Neutrophil (primary cell): ENCODE measurements around the gene MROH7.

Experiments used
- H3K27ac ChIP-seq: fragments of 200-600 bp; sonication (generic); 2 replicates; pipeline ENCODE4 v1.5.1; 2016; ENCODE audit warnings: mild to moderate bottlenecking, moderate library complexity
- H3K27me3 ChIP-seq: fragments of 200-600 bp; sonication (generic); 2 replicates; pipeline ENCODE4 v1.6.0; 2016; ENCODE audit warnings: mild to moderate bottlenecking
- H3K36me3 ChIP-seq: fragments of 200-600 bp; sonication (generic); 2 replicates; pipeline ENCODE4 v1.5.1; 2017
- H3K4me1 ChIP-seq, 2 experiments: fragments of 200-600 bp in 1 of 2; sonication (generic) in 1 of 2; 1 replicate in 1 of 2; 2 replicates in 1 of 2; pipeline versions ENCODE4 v1.5.1 to v1.6.1; 2013 to 2016; ENCODE audit warnings: low read depth in 1 of 2, low read length in 1 of 2, mild to moderate bottlenecking in 1 of 2, moderate library complexity in 1 of 2; ENCODE audit not compliant: control insufficient read depth in 1 of 2, insufficient read depth in 1 of 2
- H3K4me3 ChIP-seq, 2 experiments: fragments of 200-600 bp in 1 of 2; sonication (generic) in 1 of 2; 1 replicate in 1 of 2; 2 replicates in 1 of 2; pipeline ENCODE4 v1.5.1; 2013 to 2016; ENCODE audit warnings: low read depth in 1 of 2, low read length in 1 of 2, mild to moderate bottlenecking in 1 of 2, moderate library complexity in 1 of 2
- H3K9me3 ChIP-seq: fragments of 200-600 bp; sonication (generic); 2 replicates; pipeline ENCODE4 v1.5.1; 2016
- TF ChIP-seq, protein P1 (sequence below): fragments of 200-600 bp; sonication (generic); IDR thresholded peaks from 2 replicates; pipeline ENCODE4 v1.5.1; 2016; ENCODE audit warnings: antibody characterized with exemption

Gene MROH7

DNA sequence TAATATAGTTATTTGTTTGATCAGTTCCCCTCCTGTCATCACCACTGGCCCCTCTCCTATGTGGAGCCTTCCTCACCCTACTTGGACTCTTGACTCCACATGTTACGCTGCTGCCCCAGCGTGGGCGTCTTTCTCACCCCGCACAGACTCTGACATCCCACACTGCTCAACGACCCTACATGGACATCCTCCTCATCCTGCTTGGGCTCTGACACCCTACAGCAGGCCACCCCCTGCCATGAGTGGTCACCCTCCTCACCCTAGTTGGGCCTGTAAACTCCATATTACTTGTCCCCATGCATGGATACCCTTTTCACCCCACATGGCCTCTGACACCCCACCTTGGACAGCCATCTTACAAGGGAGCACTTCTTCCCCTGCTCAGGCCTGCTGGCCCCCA is 95.1 kb downstream of the MROH7 start:
- H3K27ac ChIP-seq, result no peak overlapping the region
- no peak overlapping the region for H3K4me3 ChIP-seq
- no peaks in the 10 kb centered on the region for H3K9me3 ChIP-seq
- TF ChIP-seq, protein P1, sequence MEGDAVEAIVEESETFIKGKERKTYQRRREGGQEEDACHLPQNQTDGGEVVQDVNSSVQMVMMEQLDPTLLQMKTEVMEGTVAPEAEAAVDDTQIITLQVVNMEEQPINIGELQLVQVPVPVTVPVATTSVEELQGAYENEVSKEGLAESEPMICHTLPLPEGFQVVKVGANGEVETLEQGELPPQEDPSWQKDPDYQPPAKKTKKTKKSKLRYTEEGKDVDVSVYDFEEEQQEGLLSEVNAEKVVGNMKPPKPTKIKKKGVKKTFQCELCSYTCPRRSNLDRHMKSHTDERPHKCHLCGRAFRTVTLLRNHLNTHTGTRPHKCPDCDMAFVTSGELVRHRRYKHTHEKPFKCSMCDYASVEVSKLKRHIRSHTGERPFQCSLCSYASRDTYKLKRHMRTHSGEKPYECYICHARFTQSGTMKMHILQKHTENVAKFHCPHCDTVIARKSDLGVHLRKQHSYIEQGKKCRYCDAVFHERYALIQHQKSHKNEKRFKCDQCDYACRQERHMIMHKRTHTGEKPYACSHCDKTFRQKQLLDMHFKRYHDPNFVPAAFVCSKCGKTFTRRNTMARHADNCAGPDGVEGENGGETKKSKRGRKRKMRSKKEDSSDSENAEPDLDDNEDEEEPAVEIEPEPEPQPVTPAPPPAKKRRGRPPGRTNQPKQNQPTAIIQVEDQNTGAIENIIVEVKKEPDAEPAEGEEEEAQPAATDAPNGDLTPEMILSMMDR, result no peak
- H3K4me1 ChIP-seq, result no peaks in the 10 kb centered on the region
- peaks cover 77% of the 10 kb centered on the region for H3K36me3 ChIP-seq
- H3K27me3 ChIP-seq, result no peaks in the 10 kb centered on the region

DNA sequence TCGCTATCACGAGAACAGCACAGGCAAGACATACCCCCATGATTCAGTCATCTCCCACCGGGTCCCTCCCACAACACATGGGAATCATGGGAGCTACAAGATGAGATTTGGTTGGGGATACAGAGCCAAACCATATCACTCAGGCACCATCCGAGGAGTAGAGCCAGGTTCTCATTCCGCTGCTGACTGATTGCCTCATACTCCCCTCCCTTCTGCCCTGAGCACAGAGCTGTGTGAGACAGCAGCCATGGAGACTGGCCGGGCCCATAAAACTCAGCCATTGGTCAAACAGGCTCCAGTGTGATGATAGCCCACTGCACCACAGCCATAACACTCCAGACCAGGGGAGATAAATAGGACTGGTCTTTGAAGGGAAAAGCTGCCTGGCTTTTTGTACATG is 96.7 kb downstream of the MROH7 start:
- Histone ChIP-seq H3K9me3 (no peaks in the 10 kb centered on the region), H3K36me3 (peaks cover 84% of the 10 kb centered on the region), H3K27me3 (no peaks in the 10 kb centered on the region), H3K4me3 (no peak overlapping the region), H3K4me1 (no peaks in the 10 kb centered on the region), H3K27ac (no peak overlapping the region)
- TF ChIP-seq, protein P1, result no peak

DNA sequence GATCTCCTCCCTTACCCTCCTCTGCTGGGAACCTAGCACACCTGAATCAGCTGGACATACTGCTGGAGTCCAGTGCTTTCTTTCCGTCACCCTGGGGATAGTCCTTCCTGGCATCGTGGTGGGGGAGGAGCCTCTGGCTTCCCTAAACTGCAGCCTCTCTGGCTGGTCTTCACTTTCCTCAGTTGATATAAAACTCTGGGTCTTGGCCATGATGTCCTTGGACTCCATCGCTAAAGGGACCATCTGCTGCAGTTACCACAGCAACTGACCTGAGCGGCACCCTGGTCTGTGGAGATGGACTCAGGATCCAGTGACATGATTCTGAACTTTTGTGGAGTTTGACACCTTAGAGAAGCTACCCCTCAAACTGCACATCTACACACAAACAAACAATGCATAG is 99.9 kb downstream of the MROH7 start:
- Histone ChIP-seq H3K4me3 (no peak overlapping the region), H3K27ac (no peak overlapping the region), H3K36me3 (peaks cover 72% of the 10 kb centered on the region), H3K9me3 (no peaks in the 10 kb centered on the region), H3K27me3 (no peaks in the 10 kb centered on the region), H3K4me1 (no peaks in the 10 kb centered on the region)
- TF ChIP-seq, protein P1, result no peak

DNA sequence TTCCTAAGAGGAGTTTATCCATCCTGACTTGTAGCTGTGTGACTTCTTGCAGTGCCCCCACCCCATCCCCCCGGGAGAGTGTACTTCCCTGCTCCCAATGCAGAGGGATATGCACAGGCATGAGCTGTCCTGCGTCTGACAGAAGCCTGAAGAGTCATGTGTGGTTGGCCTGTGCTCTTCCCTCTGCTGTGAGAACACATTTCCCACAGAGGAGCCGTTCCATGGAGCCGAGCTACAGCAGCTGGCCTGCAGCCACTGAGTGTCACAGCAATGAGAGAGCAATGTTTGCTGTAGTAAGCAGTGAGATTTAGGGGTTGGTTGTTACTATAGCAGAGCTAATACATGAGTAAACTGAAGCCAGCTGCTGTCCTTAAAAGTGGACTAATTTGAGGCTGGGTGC is 100.7 kb downstream of the MROH7 start:
- Histone ChIP-seq H3K36me3 (peaks cover 65% of the 10 kb centered on the region), H3K4me3 (no peak overlapping the region), H3K4me1 (no peaks in the 10 kb centered on the region), H3K9me3 (no peaks in the 10 kb centered on the region), H3K27me3 (no peaks in the 10 kb centered on the region), H3K27ac (no peak overlapping the region)
- TF ChIP-seq, protein P1, result no peak

DNA sequence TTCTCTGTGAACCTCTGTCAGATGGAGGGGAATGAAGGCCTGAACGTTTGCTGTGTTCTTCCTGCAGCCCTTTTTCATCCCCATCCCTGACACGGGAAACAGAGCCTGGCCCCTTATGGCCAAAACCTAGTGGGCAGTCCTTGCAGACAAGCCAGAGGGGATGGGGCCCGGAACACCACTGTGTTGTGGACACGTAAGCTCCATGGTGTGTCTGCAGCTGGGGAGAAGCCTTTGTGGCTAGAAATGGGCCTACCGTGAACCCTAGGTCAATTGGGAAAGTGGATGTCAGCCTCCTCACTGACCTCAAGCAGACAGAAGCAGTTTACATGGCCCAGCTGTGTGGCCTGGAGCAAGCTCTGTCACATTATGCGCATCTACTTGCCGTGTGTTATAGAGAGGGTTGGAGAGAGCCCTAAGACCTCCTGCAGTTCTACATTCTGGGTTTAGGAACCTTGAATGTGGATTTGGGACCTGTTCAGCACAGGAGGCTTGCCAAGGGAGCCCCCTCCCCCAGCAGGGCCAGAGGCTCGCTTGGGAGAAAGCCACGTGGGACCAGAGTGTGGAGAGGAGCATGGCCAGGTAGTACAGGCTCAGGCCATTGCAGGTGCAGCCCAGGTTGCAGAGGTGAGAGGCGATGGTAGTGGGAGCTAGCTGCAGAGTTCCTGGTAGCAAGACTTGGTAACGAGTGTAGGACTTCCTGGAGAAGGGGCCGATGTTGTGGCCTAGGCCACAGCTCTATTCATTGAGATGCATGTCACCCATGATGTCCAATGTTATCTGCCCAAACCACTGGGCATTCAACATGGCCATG is 102.0 kb downstream of the MROH7 start:
- no peaks in the 10 kb centered on the region for H3K27me3 ChIP-seq
- TF ChIP-seq, protein P1, result no peak
- no peaks in the 10 kb centered on the region for H3K9me3 ChIP-seq
- no peak overlapping the region for H3K4me3 ChIP-seq
- no peaks in the 10 kb centered on the region for H3K4me1 ChIP-seq
- no peak overlapping the region for H3K27ac ChIP-seq
- peaks cover 51% of the 10 kb centered on the region for H3K36me3 ChIP-seq
